HG02571 (cell line): ENCODE data around the gene FCRL2.
"Not testable (repeated sequence)": the region's sequence is repeated elsewhere in the genome, so short reads cannot be mapped to it uniquely, and the experiment has no call there.

Source experiments
- ATAC-seq: cut with Tn5 transposase; IDR thresholded peaks from one replicate; pipeline ENCODE4 v1.9.1; 2021; ENCODE audit warnings: mild to moderate bottlenecking, moderate library complexity; ENCODE audit not compliant: unreplicated experiment

The FCRL2 gene

DNA sequence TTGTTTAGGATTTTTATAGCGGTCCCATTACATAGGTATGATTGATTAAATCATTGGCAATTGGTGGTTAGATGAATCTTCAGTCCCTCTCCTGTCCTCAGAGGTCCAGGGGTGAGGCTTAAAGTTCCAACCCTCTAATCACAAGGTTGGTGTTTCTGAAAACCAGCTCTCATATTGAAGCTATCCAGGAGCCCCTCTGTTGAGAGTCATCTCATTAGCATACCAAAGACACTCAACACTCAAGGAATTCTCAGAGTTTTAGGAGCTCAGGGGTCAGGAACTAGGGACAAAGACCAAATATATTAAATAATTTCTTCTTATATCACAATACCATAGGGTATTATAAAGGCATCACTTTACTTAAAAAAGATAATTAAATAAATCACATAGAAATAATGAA is 23.3 kb downstream of the FCRL2 start:
- no peak for ATAC-seq

GRCh38 chr1:157751283-157751682 is 25.6 kb downstream of the FCRL2 start:
- ATAC-seq: no peak

DNA sequence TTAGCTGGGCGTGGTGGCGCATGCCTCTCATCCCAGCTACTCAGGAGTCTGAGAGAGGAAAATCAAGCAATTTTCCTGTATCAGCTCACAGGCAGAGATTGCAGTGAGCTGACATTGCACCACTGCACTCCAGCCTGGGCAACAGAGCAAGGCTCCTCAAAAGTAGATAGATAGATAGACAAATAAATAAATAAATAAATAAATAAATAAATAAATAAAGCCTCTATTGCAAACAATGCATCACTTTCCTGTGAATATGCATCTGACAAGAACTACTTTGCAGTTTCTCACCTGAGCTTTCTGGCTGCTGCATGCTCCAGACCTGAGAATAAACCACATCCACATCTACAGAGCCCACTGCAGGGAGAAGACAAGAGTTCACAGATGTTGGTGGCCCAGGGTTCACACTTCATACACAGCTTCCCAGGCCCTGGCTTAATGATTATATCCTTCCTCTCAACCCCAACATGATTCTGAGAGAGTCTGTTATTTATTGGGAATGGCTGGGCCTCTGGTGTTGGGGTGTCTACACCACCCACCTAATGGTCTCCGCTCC is 28.6 kb downstream of the FCRL2 start:
- no peak for ATAC-seq

DNA sequence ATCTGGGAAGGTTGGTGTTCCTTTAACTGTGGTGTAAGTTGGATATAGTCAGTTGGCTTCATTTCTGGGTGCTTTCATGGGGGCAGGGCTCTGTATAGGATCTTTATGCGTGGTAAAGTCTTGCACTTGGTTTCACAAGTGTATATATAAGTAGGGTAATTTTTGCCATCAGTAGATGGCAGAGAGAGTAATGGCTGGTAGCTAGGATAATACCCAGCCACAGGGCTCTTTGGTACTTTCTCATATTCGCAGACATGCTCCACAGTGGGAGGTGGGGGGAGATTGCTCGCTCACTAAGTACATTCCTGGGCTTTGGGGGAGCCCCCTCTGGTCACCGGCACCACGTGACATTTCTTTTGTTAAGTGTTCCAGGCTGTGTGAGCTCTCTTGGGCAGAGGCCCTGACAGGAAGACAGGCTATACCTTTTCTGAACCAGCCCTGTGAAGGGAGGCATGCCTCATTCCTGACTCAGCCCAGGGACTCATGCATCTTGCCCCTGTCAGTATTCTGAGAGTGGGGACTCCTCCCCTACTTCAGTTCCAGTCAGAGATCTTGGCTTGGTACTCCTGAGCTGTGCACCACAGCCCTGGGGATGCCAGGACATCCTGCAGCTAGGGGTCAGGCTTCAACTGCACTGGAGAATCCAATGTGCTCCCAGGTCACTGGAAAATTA is 37.6 kb downstream of the FCRL2 start:
- ATAC-seq: no peak

DNA sequence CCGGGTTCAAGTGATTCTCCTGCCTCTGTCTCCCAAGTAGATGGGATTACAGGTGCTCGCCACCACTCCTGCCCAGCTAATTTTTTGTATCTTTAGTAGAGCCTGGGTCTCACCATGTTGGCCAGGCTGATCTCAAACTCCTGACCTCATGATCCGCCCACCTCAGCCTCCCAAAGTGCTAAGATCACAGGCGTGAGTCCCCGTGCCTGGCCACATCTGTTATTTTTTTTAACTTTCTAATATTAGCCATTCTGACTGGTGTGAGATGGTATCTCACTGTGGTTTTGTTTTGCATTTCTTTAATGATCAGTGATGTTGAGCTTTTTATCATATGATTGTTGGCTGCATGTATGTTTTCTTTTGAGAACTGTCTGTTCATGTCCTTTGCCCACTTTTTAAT is 40.9 kb downstream of the FCRL2 start:
- not testable (repeated sequence) for ATAC-seq

GRCh38 chr1:157734321-157734720 is 42.6 kb downstream of the FCRL2 start:
- ATAC-seq: no peak

DNA sequence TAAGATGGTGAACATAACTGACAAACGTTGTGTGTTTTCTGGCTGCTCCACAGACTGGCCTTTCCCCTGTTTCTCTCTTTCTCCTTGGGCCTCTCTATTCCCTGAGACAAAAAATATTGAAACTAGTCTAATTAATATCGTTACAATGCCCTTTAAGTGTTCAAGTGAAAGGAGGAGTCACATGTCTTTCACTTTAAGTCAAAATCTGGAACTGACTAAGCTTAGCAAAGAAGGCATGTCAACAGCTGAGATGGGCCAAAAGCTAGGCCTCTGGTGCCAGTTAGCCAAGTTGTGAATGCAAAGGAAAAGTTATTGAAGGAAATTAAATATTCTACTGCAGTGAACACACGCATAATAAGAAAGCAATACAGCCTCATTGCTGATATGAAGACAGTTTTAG is 44.2 kb downstream of the FCRL2 start:
- ATAC-seq: no peak

DNA sequence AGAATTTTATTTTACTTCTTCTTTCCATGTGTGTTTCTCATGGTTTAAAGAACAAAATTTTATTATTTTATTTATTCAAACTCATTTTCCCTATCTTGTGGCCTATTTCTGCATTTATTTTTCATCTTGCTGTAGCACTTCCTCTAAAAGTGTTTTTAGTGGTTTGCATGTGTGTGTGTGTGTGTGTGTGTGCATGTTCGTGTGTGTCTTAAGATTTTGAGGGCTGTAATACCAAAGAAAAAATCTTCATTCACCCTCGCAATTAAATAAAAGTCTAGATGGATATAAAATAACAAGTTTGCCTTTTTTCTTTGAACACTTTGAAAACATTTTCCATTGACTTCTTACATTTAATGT is 51.7 kb downstream of the FCRL2 start:
- no peak for ATAC-seq

DNA sequence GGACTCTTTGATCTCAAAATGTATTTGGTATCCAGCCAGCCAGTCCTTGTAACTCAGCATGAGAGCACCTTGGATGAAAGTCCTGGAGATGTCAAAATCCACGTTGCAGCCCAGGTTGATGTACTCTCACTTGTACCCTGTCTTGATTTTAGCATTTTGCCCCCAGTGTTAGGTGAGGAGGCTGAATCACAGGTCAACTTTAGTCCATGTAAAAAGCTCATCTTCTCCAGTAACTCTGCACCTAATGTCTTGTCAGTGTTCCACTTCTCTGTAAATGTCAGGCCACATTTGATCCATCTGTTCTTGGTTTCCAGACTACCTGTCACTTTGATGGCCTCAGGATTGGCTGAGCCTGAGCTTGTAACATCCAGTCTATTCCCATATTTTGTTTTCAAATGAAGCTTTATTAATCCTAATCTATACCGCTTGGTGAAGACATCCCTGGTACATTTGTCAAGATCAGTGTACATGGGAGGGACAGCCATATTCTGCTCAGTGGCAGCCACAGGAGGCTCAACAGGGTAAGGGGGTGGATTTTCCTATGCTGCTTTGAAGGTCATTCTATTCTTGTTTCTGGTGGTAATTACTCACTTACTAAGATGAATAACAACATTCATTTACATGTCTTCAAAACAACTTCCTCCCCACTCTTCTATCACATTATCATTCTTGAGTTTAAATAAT is 52.3 kb downstream of the FCRL2 start:
- no peak for ATAC-seq

- ATAC-seq: no peak
Observed at GRCh38 chr1:157723157-157723556, 53.8 kb downstream of the FCRL2 start.

DNA sequence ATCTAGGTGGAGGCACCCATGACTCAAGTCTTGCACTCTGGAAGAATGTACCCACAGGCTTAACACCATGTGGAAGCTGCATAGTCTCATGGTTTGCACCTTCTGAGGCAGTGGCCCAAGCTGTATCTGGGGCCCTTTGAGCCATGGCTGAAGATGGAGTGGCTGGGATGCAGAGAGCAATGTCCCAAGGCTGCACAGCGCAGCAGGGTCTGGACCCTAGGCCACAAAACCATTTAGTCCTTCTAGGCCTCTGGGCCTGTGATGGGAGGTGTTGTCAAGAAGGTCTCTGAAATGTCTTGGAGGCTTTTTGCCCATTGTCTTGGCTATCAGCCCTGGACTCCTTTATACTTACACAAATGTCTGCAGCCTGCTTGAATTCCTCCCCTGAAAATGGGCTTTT is 54.9 kb downstream of the FCRL2 start:
- no peak for ATAC-seq

DNA sequence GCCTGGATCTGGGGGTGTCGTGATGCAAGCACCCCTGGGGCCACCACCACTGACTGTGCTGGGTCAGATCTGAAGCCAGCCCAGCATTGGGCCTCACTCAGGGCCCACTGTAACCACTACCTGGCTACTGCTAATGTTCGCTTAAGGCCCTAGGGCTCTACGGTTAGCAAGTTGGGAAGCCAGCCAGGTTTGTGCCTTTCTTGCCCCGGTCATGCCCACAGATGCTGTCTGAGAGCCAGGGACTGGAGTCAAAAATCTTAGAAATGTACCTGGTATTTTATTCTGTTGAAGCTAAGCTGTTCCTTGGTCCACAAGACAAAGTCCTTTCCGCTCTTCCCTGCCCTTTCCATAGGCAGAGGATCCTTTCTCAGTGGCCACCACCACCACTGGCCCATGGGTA is 61.2 kb downstream of the FCRL2 start:
- no peak for ATAC-seq

GRCh38 chr1:157711802-157712201 is 65.1 kb downstream of the FCRL2 start:
- ATAC-seq: no peak

DNA sequence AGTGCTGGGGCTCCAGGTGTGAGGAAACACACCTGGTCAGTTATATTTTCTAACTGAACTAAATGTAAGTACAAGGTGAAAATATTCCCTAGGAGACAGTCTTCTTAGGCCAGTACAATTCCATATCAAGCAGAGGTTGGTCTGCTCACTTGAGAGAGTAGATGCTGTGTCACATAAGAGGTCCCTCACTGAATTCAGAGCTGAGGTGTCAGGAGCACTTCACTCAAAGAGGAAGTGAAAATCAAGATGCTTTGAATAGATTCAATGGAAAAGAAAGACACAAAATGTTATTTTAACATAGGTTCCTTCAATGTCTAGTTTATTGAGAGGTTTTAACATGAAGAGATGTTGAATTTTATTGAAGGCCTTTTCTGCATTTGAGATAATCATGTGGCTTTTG is 72.1 kb downstream of the FCRL2 start:
- no peak for ATAC-seq

DNA sequence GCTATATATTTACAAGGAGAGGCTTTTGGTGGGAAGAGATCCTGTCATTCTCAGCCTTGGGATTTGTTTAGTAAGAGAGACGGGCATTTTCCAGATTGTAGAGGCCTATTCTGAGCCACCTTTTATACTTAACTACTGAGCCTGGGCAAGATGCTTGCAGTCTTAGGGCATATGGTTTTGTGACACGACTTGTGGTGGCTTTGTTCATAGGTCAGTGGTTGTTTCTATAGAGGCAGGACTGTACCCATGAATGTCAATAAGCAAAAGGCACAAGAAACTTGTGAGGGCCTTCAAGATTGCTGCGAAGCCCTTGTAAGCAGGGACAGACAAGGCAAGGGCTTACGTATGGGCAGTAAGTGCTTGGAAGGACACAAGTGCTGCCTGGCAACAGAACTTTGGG is 73.0 kb downstream of the FCRL2 start:
- no peak for ATAC-seq

DNA sequence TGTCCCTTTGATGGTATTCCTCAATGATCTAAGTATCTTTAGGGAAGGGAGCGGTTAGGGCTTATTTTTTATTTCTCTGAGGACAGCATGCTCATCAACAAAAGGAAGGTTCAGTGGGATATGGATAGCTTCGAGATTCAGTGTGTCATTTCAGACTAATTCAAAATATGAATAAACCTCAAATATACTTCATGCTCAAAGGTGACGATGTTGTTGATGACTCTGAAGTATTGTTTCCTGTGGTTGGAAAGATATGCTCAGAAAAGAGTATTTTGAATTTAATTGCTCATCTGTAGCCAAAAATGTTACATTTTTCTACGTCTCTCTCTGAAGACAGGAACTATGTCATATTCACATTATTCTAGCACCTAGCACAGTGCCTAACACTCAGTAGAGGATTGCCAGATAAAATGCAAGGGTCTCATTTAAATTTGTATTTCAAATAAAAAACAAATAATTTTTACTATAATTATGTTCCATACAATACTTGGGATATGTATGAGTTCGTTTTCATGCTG is 74.6 kb downstream of the FCRL2 start:
- no peak for ATAC-seq

GRCh38 chr1:157700732-157701131 is 76.2 kb downstream of the FCRL2 start, which contains the start of gene FCRL3:
TSS of gene FCRL3 (minus strand) at chr1:157700769. CDS start at chr1:157700489, 280 bp downstream.
- no peak for ATAC-seq

- no peak for ATAC-seq
Observed at GRCh38 chr1:157700305-157700704, 76.6 kb downstream of the FCRL2 start.

DNA sequence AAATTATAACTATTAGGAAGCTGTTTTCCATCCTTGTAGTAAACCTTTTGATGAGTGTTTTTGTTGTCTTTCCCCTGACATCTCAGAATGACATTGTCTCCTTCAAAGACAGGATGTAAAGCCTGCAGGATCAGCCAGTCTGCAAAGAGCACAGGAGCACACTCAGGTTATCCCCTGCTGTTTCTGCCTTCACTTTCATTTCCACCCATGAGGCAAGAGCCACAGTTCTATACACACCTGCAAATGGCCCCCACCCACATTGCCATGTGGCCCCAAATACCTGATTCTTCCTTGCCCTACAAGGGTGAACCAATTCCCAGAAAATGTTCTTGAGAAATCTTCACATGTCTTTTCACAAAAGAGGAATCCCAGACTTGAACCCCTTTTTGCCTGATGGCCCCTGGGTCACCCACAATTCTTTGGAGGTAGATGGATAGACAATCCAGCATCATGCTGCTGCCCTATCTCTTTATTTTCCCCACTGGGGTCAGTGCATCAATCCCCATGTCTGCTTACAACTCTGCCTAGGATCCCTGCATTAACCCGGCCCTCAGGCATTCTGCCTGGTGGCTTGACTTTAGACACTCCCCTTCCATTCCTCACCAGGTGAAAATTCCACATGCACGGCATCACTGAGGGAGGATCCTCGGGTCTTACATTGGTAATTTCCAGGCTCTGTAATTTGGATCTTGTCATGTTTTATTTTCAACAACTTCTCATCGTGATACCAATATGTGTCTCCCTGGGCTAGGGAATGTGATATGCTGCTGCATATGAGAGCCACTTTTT is 79.0 kb downstream of the FCRL2 start:
- no peak for ATAC-seq

DNA sequence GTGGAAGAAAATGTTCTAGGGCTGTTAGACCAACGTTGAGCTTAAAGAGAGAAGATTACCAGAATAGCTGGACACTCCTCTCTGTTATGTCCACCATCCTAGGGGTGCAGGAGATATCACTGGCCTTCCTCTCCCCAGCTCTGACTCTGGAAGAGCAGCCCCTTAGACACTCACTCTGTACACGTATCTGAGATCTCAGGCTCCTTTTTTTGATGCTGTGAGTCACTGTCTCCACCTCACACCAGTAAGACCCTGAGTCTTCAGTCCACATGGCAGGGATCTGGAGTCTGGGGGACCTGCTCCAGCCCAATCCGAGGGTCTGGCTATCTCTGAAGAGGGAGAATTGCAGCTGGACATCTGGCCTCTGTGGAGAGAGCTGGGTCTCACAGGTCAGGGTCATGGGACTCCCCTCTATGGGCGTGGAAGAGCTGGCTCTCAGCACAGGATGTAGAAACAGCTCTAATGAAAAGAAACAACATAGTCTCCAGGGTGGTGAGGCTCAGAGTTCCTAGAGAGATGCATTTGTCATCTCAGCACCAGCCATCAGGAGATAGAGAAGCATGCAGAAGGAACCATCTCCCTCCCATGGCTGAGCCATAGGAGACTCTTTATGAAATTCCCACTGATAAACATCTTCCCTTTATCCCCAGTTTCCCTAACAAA is 79.8 kb downstream of the FCRL2 start:
- no peak for ATAC-seq
